Stimulated activated CD8-positive, alpha-beta memory T cell treated with anti-CD3 and anti-CD28 coated beads, Interleukin-4, amount 100 ng/mL, for 24 hours (primary cell): ENCODE results near the gene LRRC2.
"Not testable (repeated sequence)": the region's sequence is repeated elsewhere in the genome, so short reads cannot be mapped to it uniquely, and the experiment has no call there.

ENCODE experiments used
- DNase-seq: peaks from one replicate; pipeline ENCODE4 v3.0.0-alpha.2; 2020; ENCODE audit warnings: low read depth

Gene LRRC2

GRCh38 chr3:46557814-46558183 is 8.3 kb downstream of the LRRC2 start:
- DNase-seq, result no peak

DNA sequence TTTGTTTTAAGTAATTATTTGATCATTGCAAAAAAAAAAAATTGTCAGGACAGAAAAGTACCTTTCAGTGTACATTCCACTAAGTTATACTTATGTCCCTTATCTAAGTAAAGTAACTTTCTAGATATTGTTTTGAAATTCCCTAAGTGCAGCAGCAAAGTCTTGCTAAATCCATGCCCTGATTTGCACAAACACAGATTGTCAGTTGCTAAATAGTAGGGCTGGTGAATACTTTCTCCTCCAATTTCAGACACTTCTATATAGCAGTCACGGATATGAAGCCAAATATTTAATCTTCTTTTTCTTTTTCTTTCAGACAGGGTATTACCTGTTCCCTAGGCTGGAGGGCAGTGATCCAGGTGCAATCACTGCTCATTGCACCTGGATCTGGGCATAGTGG is 12.9 kb downstream of the LRRC2 start:
- no peak for DNase-seq

DNA sequence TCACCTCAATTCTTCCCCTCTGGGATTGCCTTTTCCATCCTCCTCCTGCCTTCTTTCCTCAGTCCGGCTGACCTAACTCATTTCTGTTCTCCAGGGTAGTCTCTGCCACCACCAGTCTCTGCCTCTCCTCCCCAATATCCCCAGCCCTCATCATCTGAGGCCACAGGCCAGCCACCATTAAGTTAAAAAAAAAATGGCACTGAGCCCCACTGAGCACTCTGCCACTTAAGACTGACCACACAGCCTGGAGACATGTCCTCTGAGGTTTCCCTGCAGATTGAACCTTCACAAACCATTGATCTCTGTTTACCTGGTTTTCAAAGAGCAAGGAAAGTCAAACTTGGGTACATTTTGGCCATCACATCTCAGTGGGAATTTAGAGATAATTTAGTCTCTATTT is 13.6 kb downstream of the LRRC2 start:
- DNase-seq, result no peak

DNA sequence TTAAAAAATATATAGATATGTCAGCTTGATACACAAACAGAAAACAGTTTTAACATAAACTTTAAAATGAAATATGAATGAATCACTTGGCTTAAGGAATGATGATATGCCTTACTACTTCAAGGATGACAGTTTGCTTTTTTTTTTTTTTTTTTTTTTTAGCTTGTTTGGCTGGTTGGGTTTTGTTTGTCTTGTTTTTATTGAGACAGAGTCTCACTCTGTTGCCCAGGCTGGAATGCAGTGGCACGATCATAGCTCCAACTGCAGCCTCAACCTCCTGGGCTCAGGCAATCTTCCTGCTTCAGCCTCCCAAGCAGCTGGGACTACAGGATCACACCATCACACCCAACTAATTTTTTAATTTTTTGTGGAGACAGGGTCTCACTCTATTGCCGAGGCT is 14.5 kb downstream of the LRRC2 start:
- no peak for DNase-seq

GRCh38 chr3:46549989-46550388 is 16.1 kb downstream of the LRRC2 start:
- no peak for DNase-seq

GRCh38 chr3:46549408-46549904 is 16.6 kb downstream of the LRRC2 start:
- DNase-seq, result no peak

- DNase-seq, result not testable (repeated sequence)
Observed at GRCh38 chr3:46548611-46549010, 17.5 kb downstream of the LRRC2 start.

GRCh38 chr3:46546896-46547440 is 19.1 kb downstream of the LRRC2 start:
- no peak for DNase-seq

DNA sequence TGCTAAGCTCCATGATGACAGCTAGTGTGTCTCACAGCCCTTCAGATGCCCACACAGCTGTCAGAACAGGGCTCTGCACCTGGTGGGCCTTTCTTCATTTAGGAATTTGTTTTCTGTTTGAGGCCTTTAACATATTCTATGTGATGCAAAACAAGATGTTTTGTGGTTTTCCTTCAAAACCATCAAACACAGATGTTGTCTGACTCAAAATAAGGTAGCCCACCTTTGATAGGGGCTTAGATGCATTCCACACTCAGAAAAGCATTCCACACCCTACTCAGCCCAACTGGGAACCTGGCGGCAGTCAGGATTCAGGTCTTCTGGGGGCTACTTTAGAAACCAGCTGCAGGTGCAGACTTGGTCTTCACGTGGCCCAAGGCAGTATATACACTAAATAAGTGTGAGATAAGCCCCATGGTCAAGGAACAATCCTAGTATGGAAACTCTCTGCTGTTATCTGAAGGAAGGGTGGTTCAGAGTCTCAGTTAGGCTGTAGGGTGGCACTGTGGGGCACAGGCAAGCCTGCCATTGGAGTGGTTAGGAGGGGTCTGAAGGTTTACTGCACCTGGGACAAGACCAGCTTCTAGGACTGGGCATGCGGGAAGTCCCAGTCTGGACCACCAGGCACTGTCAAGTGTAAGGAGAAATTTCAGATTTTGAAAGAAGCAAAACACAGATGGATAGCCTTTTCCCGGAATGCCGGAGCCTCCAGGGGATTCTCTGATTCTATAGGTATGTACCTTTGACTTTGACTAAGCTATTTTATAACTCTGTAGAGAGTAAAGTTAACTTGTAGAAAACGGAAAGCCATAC is 20.1 kb downstream of the LRRC2 start:
- no peak for DNase-seq

DNA sequence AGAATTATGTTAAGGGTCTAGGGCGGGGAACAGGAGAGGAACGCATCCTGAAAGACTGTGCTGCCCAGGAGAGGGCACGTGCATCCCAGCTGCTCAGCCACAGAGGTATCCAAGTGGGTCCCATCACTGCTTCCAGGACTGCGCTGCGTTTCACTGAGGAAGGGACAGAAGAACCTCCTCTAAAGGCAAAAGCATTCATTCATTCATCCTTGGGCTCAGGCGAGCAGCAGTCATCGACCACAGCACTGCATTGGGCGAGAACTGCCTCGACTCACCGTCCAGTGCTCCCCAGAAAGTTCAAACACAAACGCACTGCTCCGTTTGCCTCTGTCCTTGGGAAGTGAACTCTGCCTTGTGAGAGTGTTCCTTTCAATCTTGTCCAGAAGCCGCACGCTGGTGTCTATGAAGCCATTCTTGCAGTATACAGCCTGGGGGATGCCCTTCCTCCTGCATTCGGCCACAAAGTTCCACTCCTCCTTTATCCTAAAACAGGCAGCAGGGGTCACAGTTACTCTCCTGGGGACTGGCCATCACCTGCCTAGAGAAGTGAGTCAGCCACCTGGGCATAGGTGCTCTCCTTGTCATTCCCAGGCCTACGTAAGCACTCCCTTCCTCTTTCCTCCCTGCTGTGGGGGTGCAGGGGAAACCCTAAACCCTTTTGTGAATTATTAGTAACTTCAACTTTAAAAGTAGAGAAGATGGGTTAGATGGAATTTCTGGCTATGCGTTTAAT is 21.2 kb downstream of the LRRC2 start:
- no peak for DNase-seq

GRCh38 chr3:46542801-46543201 is 23.3 kb downstream of the LRRC2 start:
- DNase-seq, result no peak

DNA sequence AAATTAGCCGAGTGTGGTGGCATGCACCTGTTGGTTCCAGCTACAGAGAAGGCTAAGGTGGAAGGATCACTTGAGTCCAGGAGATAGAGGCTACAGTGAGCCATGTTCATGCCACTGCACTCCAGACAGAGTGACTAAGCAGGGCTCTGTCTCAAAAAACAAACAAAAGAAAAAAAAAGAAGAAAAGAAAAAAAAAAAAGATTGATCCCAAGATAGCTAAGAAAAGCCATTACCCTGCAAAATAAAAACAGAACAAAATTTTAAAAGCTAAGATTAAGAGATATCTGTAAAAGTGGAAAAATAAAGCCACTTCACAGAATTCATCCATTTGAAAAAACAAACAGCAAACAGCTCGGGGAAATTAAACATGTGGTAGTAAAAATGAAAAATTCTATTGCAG is 23.8 kb downstream of the LRRC2 start:
- no peak for DNase-seq

DNA sequence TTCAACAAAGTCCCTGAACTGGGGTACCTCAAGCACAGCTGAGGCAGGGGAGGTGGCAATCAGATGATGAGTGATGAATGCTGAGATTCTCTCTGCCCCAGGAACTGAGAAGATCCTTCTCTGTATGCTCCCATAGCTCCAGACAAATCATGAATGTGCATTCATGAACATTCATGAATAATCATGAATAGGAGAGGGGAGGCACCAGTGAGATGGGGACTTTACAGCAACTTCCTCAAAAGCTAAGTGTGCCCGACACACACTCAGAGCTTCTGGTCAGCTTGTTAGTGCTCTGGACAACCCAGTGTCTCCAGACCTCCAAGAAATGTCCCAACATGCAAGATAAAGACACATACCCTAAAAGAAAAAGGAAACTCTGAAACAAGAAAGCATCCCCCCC is 24.3 kb downstream of the LRRC2 start:
- no peak for DNase-seq

DNA sequence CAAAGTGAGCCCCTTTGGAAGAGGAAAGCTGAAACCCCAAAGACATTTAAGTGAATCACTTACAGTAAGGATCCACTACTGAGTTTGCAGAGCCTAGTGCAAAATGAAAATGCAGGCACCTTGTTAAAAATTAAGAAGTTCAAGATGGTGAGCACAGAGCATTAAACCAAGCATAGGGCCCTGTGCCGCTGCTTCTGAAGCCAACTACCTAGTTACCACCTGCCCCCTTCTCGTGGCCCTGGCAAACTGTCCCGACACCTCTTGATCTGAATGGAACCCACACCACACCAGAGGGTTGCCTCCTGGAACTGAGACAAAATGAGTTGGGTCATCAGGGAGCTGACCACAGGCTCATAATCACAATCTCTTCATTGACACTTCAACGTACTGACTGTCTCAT is 25.6 kb downstream of the LRRC2 start:
- no peak for DNase-seq

DNA sequence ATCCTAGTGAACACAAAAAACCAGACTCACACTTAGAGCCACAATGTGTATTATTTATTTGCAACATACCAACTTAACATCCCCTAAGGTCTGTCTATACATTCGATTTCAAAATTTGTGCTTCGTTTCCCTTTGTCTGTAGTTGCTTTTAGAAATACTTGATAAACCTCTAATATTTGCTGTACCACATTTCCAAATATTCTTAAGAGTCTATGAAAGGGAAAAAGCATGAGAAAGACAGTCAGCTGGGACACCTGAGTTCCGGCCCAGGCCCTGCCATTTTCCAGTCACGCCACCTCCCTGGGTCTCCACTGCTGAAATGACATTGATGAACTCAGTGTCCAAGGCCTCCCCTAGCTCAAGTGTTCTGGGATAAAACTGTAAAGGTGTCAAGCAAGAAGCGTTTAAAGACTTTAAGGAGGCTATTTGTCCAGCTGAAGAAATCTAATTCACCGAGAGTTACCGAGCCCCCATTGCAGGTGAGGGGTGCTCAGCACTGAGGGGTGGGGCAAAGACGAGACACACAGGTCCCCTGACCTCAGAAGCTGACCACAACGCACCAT is 26.6 kb downstream of the LRRC2 start:
- no peak for DNase-seq

GRCh38 chr3:46538803-46539442 is 27.2 kb downstream of the LRRC2 start:
- DNase-seq, result peak; percentile 55

- not testable (repeated sequence) for DNase-seq
Observed at GRCh38 chr3:46538425-46538802, 27.7 kb downstream of the LRRC2 start.

- no peak for DNase-seq
Observed at GRCh38 chr3:46537779-46538178, 28.3 kb downstream of the LRRC2 start.

DNA sequence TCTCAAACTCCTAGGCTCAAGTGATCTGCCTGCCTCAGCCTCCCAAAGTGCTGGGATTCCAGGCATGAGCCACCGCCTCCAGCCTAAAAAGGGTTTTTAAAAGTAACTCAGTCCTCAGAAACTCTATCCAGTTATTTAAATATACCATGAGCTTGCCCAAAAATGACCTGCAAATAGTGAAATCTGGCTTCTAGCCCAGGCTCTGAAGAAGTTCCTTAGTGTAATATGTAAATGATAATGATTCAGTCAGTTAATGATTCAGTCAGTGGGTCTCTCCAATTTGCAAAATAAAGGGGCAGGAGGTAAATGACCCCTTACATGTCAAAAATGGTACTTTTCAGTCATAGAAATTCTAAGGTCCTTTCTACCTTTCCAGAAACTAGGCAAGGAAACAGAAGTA is 28.8 kb downstream of the LRRC2 start:
- DNase-seq, result no peak

- no peak for DNase-seq
Observed at GRCh38 chr3:46536758-46537157, 29.3 kb downstream of the LRRC2 start.

- no peak for DNase-seq
Observed at GRCh38 chr3:46535746-46536145, 30.4 kb downstream of the LRRC2 start.

- no peak for DNase-seq
Observed at GRCh38 chr3:46533091-46533490, 33.0 kb downstream of the LRRC2 start.
